ENCODE measurements around the gene ZNF774. TPM values are rescaled to one million over a fixed set of nuclear protein-coding genes. Genes with fewer than 3 reads are reported as not detected.
A peak's percentile ranks its signal among the peaks of the same experiment; 100 is the strongest.

ZNF774 gene
- total RNA-seq, 2 experiments from 2014 or later = 1.2 to 1.4 TPM

- Mint-ChIP-seq H3K27ac (peak overlapping the region; percentile 95), H3K4me3 (peak overlapping the region; percentile 44), H3K36me3 (ENCODE audit: low read depth) (peaks cover 20% of the 10 kb centered on the region), H3K9me3 (no peaks in the 10 kb centered on the region), H3K27me3 (no peaks in the 10 kb centered on the region), H3K4me1 (ENCODE audit: low read depth) (peaks cover 62% of the 10 kb centered on the region)
- DNase-seq = peak; percentile 73
- peak; percentile 98 for ATAC-seq
- ChIA-PET CTCF (interaction anchor here (1.0 to 3.9 kb wide), 5 partner anchors 11 to 81 kb away, joined by 3 to 13 read pairs (median 12); no protein-coding TSS in a partner anchor), POLR2A (interaction anchor here (0.7 to 2.9 kb wide), 5 partner anchors 11 to 197 kb away, joined by 3 to 15 read pairs (median 4); partner anchors contain the start of gene IQGAP1)
- intact Hi-C loops (cut with micrococcal nuclease) = no loop called here
- TF ChIP-seq CTCF (IDR thresholded peaks at IDR 0.05) = no peak
Observed at GRCh38 chr15:90400759-90401314, 48.8 kb downstream of the ZNF774 start.

GRCh38 chr15:90401495-90401894 lies 49.4 kb downstream of the ZNF774 start:
- Mint-ChIP-seq H3K4me3 (peak overlapping the region; percentile 44), H3K36me3 (ENCODE audit: low read depth) (peaks cover 19% of the 10 kb centered on the region), H3K9me3 (no peaks in the 10 kb centered on the region), H3K4me1 (ENCODE audit: low read depth) (peaks cover 63% of the 10 kb centered on the region), H3K27ac (peak overlapping the region; percentile 95), H3K27me3 (no peaks in the 10 kb centered on the region)
- intact Hi-C loops (cut with micrococcal nuclease) = no loop called here
- DNase-seq (no peak), ATAC-seq (no peak)
- TF ChIP-seq CTCF (IDR thresholded peaks at IDR 0.05) = no peak
- ChIA-PET CTCF (interaction anchor here (1.0 to 3.9 kb wide), 5 partner anchors 10 to 82 kb away, joined by 3 to 13 read pairs (median 3); no protein-coding TSS in a partner anchor), POLR2A (interaction anchor here (1.1 to 4.4 kb wide), 3 partner anchors 12 to 18 kb away, joined by 4 to 15 read pairs (median 15); partner anchors contain the start of gene IQGAP1)

- no peak for TF ChIP-seq CTCF (IDR thresholded peaks at IDR 0.05)
- Mint-ChIP-seq H3K27me3 (no peaks in the 10 kb centered on the region), H3K9me3 (no peaks in the 10 kb centered on the region), H3K4me1 (ENCODE audit: low read depth) (peaks cover 67% of the 10 kb centered on the region), H3K4me3 (no peak overlapping the region), H3K27ac (peak overlapping the region; percentile 95), H3K36me3 (ENCODE audit: low read depth) (peaks cover 18% of the 10 kb centered on the region)
- intact Hi-C loops (cut with micrococcal nuclease) = loop anchor here (2.0 kb wide), 1 partner anchor 13 kb away; the partner anchor contains the start of gene IQGAP1
- DNase-seq (no peak), ATAC-seq (no peak)
- POLR2A ChIA-PET = interaction anchor here (2.9 to 4.4 kb wide), 2 partner anchors 14 to 17 kb away, joined by 15 read pairs; partner anchors contain the start of gene IQGAP1
- CTCF ChIA-PET = interaction anchor here (1.2 to 3.9 kb wide), 3 partner anchors 13 to 82 kb away, joined by 3 to 13 read pairs (median 13); no protein-coding TSS in a partner anchor
Observed at GRCh38 chr15:90402223-90402622, 50.1 kb downstream of the ZNF774 start.

GRCh38 chr15:90402767-90403166 lies 50.7 kb downstream of the ZNF774 start:
- H3K4me3 Mint-ChIP-seq = no peak overlapping the region
- POLR2A ChIA-PET = interaction anchor here (0.7 to 4.4 kb wide), 3 partner anchors 8 to 17 kb away, joined by 3 to 15 read pairs (median 15); partner anchors contain the start of gene IQGAP1
- intact Hi-C loops (cut with micrococcal nuclease) = loop anchor here (2.0 kb wide), 1 partner anchor 14 kb away; the partner anchor contains the start of gene IQGAP1

More at GRCh38 chr15:90402767-90403166, 50.7 kb downstream of the ZNF774 start:
- no peak for DNase-seq
- no peak for ATAC-seq
- no peak for TF ChIP-seq CTCF (IDR thresholded peaks at IDR 0.05)
- Mint-ChIP-seq H3K9me3 (no peaks in the 10 kb centered on the region), H3K27me3 (no peaks in the 10 kb centered on the region), H3K36me3 (ENCODE audit: low read depth) (peaks cover 17% of the 10 kb centered on the region), H3K4me1 (ENCODE audit: low read depth) (peaks cover 71% of the 10 kb centered on the region), H3K27ac (peak overlapping the region; percentile 95)
- CTCF ChIA-PET = interaction anchor here (1.2 to 3.9 kb wide), 3 partner anchors 11 to 83 kb away, joined by 3 to 13 read pairs (median 13); no protein-coding TSS in a partner anchor
